ENCODE measurements around the gene GNB1.

The GNB1 gene

GRCh38 chr1:1890506-1891348 is at the start of gene GNB1:
Gene GNB1, minus strand, starts transcription at chr1:1891087. Its CDS starts 65,634 bp downstream, at chr1:1825453.
- H3K79me2 ChIP-seq (ENCODE audit: control insufficient read depth, low read length): peaks cover 72% of the 10 kb centered on the region
- TF ChIP-seq CTCF (IDR thresholded peaks at IDR 0.05; ENCODE audit: low read depth, low read length, poor library complexity, severe bottlenecking) (no peak), EZH2phosphoT487 (IDR thresholded peaks at IDR 0.05; ENCODE audit: borderline replicate concordance, low read length) (no peak)
- peaks cover 72% of the 10 kb centered on the region for H3K4me1 ChIP-seq (ENCODE audit: control insufficient read depth, low read length)

GRCh38 chr1:1940123-1940425 is 49.2 kb upstream of the GNB1 start:
- no peaks in the 10 kb centered on the region for H3K79me2 ChIP-seq (ENCODE audit: control insufficient read depth, low read length)
- no peak overlapping the region for H3K27ac ChIP-seq (ENCODE audit: low read depth, low read length)
- H3K4me2 ChIP-seq (ENCODE audit: low read length): no peak overlapping the region
- peaks cover 4% of the 10 kb centered on the region; the same call in 1 of the 2 replicates for H3K4me1 ChIP-seq (ENCODE audit: control insufficient read depth, low read length)
- peaks cover 3% of the 10 kb centered on the region; the same call in 1 of the 2 replicates for H3K27me3 ChIP-seq (ENCODE audit: control insufficient read depth, low read length)
- no peaks in the 10 kb centered on the region for H3K9me2 ChIP-seq (replicated peaks; ENCODE audit: control insufficient read depth, low read length)
- H3F3A ChIP-seq (ENCODE audit: control insufficient read depth, insufficient read depth): no peaks in the 10 kb centered on the region
- H3K4me3 ChIP-seq (ENCODE audit: low read length): no peak overlapping the region
- H3K9me3 ChIP-seq (ENCODE audit: control insufficient read depth, insufficient read depth, low read length): no peaks in the 10 kb centered on the region
- H4K20me1 ChIP-seq (ENCODE audit: control insufficient read depth, insufficient read depth, low read depth, low read length): no peaks in the 10 kb centered on the region
- no peaks in the 10 kb centered on the region for H3K36me3 ChIP-seq (ENCODE audit: control insufficient read depth, low read length)
- TF ChIP-seq CTCF (IDR thresholded peaks at IDR 0.05; ENCODE audit: low read depth, low read length, poor library complexity, severe bottlenecking): no peak
- no peak for TF ChIP-seq EZH2phosphoT487 (IDR thresholded peaks at IDR 0.05; ENCODE audit: borderline replicate concordance, low read length)

More at GRCh38 chr1:1890506-1891348, at the start of gene GNB1:
- Histone ChIP-seq H4K20me1 (ENCODE audit: control insufficient read depth, insufficient read depth, low read depth, low read length) (peaks cover 35% of the 10 kb centered on the region), H3K9me3 (ENCODE audit: control insufficient read depth, insufficient read depth, low read length) (no peaks in the 10 kb centered on the region), H3F3A (ENCODE audit: control insufficient read depth, insufficient read depth) (no peaks in the 10 kb centered on the region), H3K9me2 (replicated peaks; ENCODE audit: control insufficient read depth, low read length) (no peaks in the 10 kb centered on the region), H3K4me2 (ENCODE audit: low read length) (peak within 1 kb of the TSS; percentile 95), H3K27ac (ENCODE audit: low read depth, low read length) (peak within 1 kb of the TSS; percentile 70), H3K4me3 (ENCODE audit: low read length) (peak within 1 kb of the TSS; percentile 91), H3K36me3 (ENCODE audit: control insufficient read depth, low read length) (peaks cover 43% of the 10 kb centered on the region), H3K27me3 (ENCODE audit: control insufficient read depth, low read length) (no peaks in the 10 kb centered on the region)

GRCh38 chr1:1939296-1940122 is 48.6 kb upstream of the GNB1 start:
- Histone ChIP-seq H3K27ac (ENCODE audit: low read depth, low read length) (no peak overlapping the region), H3K4me3 (ENCODE audit: low read length) (no peak overlapping the region), H3K27me3 (ENCODE audit: control insufficient read depth, low read length) (peaks cover 3% of the 10 kb centered on the region; the same call in 1 of the 2 replicates), H3K4me2 (ENCODE audit: low read length) (no peak overlapping the region), H3K4me1 (ENCODE audit: control insufficient read depth, low read length) (peaks cover 4% of the 10 kb centered on the region; the same call in 1 of the 2 replicates), H4K20me1 (ENCODE audit: control insufficient read depth, insufficient read depth, low read depth, low read length) (no peaks in the 10 kb centered on the region), H3K79me2 (ENCODE audit: control insufficient read depth, low read length) (no peaks in the 10 kb centered on the region), H3F3A (ENCODE audit: control insufficient read depth, insufficient read depth) (no peaks in the 10 kb centered on the region), H3K36me3 (ENCODE audit: control insufficient read depth, low read length) (no peaks in the 10 kb centered on the region), H3K9me3 (ENCODE audit: control insufficient read depth, insufficient read depth, low read length) (peaks cover 2% of the 10 kb centered on the region; the same call in 1 of the 2 replicates), H3K9me2 (replicated peaks; ENCODE audit: control insufficient read depth, low read length) (no peaks in the 10 kb centered on the region)
- TF ChIP-seq CTCF (IDR thresholded peaks at IDR 0.05; ENCODE audit: low read depth, low read length, poor library complexity, severe bottlenecking): no peak
- no peak for TF ChIP-seq EZH2phosphoT487 (IDR thresholded peaks at IDR 0.05; ENCODE audit: borderline replicate concordance, low read length)

Data from DOHH2 (cell line).